Urinary bladder (tissue), 4 donors: ENCODE data around the gene CACNA1C. TPM values are rescaled to one million over a fixed set of nuclear protein-coding genes. Genes with fewer than 3 reads are reported as not detected.

Experiments
- DNase-seq: peaks from one replicate; pipeline ENCODE4 v3.0.0-alpha.2; 2015; ENCODE audit errors: extremely low spot score
- H3K27ac ChIP-seq: one replicate; pipeline ENCODE4 v1.5.1; 2013; ENCODE audit warnings: low read depth, mild to moderate bottlenecking, moderate library complexity
- H3K36me3 ChIP-seq: one replicate; pipeline ENCODE4 v1.6.1; 2013; ENCODE audit warnings: mild to moderate bottlenecking, moderate library complexity; ENCODE audit not compliant: insufficient read depth
- H3K4me1 ChIP-seq: one replicate; pipeline ENCODE4 v1.6.1; 2013; ENCODE audit warnings: mild to moderate bottlenecking, moderate library complexity; ENCODE audit not compliant: insufficient read depth
- H3K4me3 ChIP-seq: one replicate; pipeline ENCODE4 v1.5.1; 2013; ENCODE audit warnings: low read depth, low read length
- WGBS: extraction: QIAGEN DNeasy Blood & Tissue Kit; methylation state at CpG from one replicate; pipeline ENCODE4 v1.1.7; 2013; 5-methylcytosine and 5-hydroxymethylcytosine counted together
- polyA plus RNA-seq: library from polyadenylated mRNA; stranded (reverse); fragments of 200-250 nt; gene quantifications from one replicate; pipeline ENCODE4 v1.2.3, GENCODE V29; 2013
- total RNA-seq: library from RNA; depleted of rRNA; stranded (reverse); fragments of >200 nt; gene quantifications from one replicate; pipeline ENCODE4 v1.2.3, GENCODE V29; 2014
- donor health status: healthy with polysubstance abuse.
- donor health status: healthy.

CACNA1C gene
- total and polyA plus RNA-seq, 2 donors = 25.7 to 34.5 TPM

DNA sequence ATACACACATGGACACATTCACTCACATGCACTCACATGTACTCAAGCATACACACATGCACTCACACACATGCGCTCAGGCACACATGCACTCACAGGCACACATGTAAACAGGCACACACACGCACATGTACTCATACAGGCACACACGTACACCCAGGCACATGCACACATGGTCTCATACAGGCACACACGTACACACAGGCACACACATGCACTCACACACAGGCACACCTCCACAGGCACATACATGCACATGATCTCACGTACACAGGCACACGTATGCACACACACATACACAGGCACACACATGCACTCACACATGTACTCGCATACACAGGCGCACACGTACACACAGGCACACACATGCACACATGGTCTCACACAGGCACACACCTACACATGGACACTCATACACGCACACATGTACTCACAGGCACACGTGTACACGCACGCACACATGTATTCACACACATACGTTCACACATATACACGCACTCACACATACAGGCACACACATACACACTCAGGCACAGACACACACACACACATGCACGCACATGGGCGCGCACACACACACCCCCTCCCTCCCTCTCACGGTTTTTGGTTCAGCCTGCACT, 138.9 kb downstream of the CACNA1C start:
- no peak for DNase-seq
- H3K4me1 ChIP-seq = no peaks in the 10 kb centered on the region
- no peak overlapping the region for H3K27ac ChIP-seq
- 96% methylated on average over 19 of the region's 19 CpGs for WGBS
- no peaks in the 10 kb centered on the region for H3K36me3 ChIP-seq
- H3K4me3 ChIP-seq = no peak overlapping the region

DNA sequence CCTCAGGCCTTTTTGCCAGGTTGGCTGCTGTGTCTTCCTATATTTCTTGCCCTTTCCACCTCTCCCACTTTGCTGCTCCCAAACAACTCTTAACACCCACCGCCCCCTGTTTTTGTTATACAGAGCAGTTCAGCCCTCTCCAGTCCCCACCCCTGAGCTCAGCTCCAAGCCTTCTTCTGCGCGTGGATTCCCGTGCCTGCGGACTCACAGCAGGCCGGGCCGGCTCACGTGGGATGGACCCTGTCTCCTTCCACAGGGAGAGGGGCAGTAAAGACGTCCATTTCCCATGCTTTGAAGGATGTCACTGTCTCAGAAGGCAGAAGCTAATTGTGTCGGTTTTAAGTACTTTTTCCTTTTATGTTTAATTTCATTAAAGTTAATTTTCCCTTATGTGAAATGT, 139.4 kb downstream of the CACNA1C start:
- H3K4me3 ChIP-seq = no peak overlapping the region
- DNase-seq = no peak
- 83% methylated on average over 10 of the region's 10 CpGs for WGBS
- no peaks in the 10 kb centered on the region for H3K36me3 ChIP-seq
- no peak overlapping the region for H3K27ac ChIP-seq
- no peaks in the 10 kb centered on the region for H3K4me1 ChIP-seq

GRCh38 chr12:2194060-2194459, 141.3 kb downstream of the CACNA1C start:
- no peak overlapping the region for H3K27ac ChIP-seq
- no peaks in the 10 kb centered on the region for H3K36me3 ChIP-seq
- no peak for DNase-seq

DNA sequence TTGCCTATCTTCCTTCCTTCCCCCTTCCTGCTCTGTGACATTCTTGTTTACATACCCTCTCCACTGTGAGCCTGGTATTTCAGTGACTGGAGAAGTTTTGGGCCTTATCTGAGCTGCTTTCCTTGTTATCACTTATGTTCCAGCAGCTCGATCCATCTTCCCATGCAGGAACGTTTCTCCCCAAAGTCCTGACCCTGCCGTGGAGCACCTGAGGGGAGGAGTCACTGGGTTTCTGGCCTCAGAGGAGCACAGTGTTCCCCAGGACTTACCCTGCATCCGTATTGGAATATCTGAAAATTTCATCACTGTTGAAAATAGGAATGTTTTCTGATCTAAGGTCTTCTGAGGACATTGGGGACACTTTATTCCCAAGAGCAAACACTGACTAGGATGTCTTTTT, 141.8 kb downstream of the CACNA1C start:
- 48% methylated on average over 4 of the region's 4 CpGs for WGBS
- no peak overlapping the region for H3K27ac ChIP-seq
- no peaks in the 10 kb centered on the region for H3K36me3 ChIP-seq
- DNase-seq = no peak
- no peak overlapping the region for H3K4me3 ChIP-seq
- no peaks in the 10 kb centered on the region for H3K4me1 ChIP-seq

More at GRCh38 chr12:2194060-2194459, 141.3 kb downstream of the CACNA1C start:
- WGBS = 67% methylated on average over 4 of the region's 4 CpGs
- H3K4me1 ChIP-seq = no peaks in the 10 kb centered on the region
- no peak overlapping the region for H3K4me3 ChIP-seq

DNA sequence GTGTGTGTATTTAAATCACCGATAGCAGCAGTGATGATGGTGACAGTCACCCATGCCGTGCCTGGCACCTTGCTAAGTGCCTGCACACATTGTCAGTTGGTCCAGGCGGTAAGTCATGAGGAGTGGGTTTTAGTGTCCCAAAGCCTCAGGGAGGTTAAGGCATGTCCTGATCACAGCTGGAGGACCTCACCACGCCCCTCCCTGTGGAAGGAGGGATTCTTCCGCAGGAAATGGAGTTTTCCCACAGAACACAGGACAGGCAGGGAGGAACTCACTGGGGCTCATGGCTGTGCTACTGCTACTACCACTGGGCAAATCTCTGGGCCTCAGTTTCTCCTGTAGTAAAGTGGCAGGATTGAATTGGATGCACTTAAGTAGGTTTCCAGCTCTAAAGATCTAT, 142.3 kb downstream of the CACNA1C start:
- Histone ChIP-seq H3K4me1 (no peaks in the 10 kb centered on the region), H3K36me3 (no peaks in the 10 kb centered on the region), H3K4me3 (no peak overlapping the region), H3K27ac (no peak overlapping the region)
- no peak for DNase-seq
- 84% methylated on average over 5 of the region's 5 CpGs for WGBS

DNA sequence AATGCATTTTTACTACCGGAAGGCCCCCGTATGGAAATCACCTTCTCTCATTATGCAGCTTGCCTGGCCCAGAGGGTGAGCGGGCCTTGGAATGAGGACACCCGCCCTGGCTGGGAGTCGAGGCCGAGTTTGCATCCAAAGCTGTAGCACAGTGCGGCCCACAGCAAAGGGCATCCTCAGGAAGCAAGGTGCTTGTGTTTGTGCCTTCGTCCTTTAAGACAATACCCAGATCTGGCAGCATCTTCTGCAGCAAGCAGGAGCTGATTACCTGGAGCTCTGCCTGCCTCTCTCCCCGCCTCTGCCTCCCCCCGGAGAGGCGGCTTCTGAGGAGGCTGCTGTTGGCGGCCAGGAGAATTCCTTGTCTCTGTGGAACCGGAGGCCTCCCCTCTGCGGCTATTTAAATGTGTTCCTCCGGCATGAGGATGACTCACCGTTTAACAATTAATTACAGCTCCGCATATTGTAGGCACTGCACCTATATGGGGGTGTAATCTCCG, 145.3 kb downstream of the CACNA1C start:
- no peaks in the 10 kb centered on the region for H3K4me1 ChIP-seq
- no peak for DNase-seq
- H3K4me3 ChIP-seq = no peak overlapping the region
- no peaks in the 10 kb centered on the region for H3K36me3 ChIP-seq
- 37% methylated on average over 18 of the region's 18 CpGs for WGBS
- H3K27ac ChIP-seq = no peak overlapping the region

- H3K4me3 ChIP-seq = no peak overlapping the region
- no peak for DNase-seq
- H3K27ac ChIP-seq = no peak overlapping the region
- WGBS = 77% methylated on average over 5 of the region's 5 CpGs
- no peaks in the 10 kb centered on the region for H3K4me1 ChIP-seq
- no peaks in the 10 kb centered on the region for H3K36me3 ChIP-seq
These were observed 145.8 kb downstream of the CACNA1C start for GRCh38 chr12:2198542-2198941.

GRCh38 chr12:2205996-2206395, 153.2 kb downstream of the CACNA1C start:
- H3K36me3 ChIP-seq = no peaks in the 10 kb centered on the region
- no peak overlapping the region for H3K4me3 ChIP-seq
- 54% methylated on average over 7 of the region's 7 CpGs for WGBS
- no peak overlapping the region for H3K27ac ChIP-seq
- no peak for DNase-seq
- H3K4me1 ChIP-seq = no peaks in the 10 kb centered on the region

GRCh38 chr12:2208837-2209635, 156.2 kb downstream of the CACNA1C start:
- Histone ChIP-seq H3K4me3 (no peak overlapping the region), H3K27ac (no peak overlapping the region), H3K4me1 (no peaks in the 10 kb centered on the region), H3K36me3 (no peaks in the 10 kb centered on the region)
- 90% methylated on average over 18 of the region's 18 CpGs for WGBS
- DNase-seq = no peak

DNA sequence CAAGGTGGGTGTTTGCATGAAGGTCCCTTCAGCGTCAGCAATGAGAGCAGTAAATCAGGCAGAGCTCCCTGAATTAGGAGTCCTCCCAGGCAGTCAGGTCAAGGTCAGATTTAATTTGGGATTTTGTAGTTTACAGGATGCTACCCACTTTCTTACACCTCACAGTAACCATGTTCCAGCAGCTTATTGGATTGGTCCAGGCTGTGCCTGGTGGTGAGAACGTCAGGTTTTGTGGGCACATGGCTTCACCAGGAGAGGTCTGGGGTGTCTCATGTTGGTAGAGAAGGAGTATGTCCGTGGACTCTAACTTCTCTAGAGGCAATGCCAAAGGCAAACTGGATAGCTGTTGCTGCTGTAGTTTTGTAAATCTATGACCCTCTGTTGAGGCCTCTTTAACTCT, 158.3 kb downstream of the CACNA1C start:
- DNase-seq = no peak
- no peaks in the 10 kb centered on the region for H3K4me1 ChIP-seq
- no peaks in the 10 kb centered on the region for H3K36me3 ChIP-seq
- no peak overlapping the region for H3K27ac ChIP-seq
- H3K4me3 ChIP-seq = no peak overlapping the region
- 95% methylated on average over 3 of the region's 3 CpGs for WGBS

DNA sequence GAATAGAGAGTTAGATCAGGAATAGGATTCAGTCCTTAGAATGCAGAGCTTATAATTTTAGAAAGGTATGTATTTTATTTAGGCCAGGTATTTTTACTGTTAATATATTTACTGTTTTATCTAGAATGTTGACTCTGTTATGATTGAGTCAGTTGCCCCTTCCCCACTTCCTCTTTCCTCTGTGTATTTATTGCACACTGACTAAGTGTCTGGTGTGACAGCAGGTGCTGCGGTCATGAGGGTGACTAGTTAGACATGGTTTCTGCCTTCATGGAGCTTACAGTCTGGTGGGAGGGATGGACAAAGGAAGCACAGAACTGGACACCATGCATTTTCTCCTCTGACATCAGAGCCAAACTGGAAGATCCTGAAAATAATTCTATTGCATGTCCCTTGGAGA, 159.8 kb downstream of the CACNA1C start:
- H3K4me1 ChIP-seq = no peaks in the 10 kb centered on the region
- H3K27ac ChIP-seq = no peak overlapping the region
- no peak for DNase-seq
- 98% methylated on average over 1 of the region's 1 CpG for WGBS
- no peaks in the 10 kb centered on the region for H3K36me3 ChIP-seq
- no peak overlapping the region for H3K4me3 ChIP-seq

DNA sequence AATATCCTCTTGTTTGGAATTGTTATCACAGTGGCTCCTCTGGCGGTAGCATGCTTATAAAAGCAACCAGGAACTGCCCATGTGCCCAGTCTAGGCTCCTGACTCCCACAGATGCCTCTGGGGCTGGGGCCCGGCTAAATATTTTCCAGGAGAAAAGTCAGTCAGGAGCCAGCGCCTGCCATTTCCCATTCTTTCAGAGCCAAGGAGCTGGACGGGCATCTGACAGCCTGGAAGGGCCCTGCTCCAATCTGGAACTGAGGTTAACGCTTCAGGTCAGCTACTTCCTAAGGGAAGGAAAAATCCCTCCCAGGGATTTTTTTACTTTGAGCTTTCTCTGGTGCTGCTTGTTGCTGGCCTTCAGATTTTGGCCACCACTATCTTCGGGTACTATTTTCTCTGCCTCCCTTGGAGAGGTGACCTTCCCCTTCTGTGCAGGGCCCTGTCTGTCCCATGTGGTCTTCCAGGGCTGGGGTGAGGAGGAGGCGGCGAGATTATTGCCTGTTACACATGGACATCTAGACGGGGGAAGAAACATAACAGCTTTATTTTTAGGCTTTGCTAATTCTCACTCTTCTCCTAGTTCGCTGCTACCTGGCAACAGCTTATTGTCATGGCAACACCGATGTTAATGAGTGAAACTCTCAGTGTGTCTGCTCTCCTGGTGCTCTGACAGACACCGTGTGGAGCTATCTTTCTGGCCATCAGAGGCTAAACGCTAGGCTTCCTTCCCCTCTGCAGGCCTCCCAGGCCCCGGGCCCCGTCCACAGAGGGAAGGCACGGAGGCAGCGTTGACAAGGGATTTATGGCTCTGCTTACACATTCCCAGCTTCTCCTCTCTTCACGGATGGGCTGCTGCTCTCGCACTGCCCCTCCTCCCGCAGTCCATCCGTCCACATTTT, 160.4 kb downstream of the CACNA1C start:
- 28% methylated on average over 21 of the region's 21 CpGs for whole genome bisulfite sequencing
- DNase-seq = peak; percentile 48
- no peaks in the 10 kb centered on the region for H3K36me3 ChIP-seq
- no peaks in the 10 kb centered on the region for H3K4me1 ChIP-seq
- no peak overlapping the region for H3K4me3 ChIP-seq
- no peak overlapping the region for H3K27ac ChIP-seq

DNA sequence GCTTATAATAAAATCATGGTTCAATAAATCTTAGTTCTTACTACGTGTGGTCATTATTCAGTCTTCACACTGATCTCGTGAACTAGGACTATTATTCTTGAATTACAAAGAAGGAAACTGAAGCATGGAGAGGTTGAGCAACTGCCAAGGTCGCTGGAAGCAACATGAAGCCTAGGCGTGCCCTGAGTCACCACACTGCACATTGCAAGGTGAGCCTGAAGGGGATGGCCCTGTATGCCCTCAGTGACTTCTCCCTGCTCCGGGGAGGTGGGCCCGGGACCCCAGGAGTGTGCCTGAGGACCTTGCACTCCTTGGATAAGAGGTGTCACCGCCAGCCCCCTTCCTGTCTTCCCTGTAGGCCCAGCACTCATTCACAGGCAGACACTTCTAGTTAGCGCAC, 161.6 kb downstream of the CACNA1C start:
- no peak overlapping the region for H3K27ac ChIP-seq
- DNase-seq = no peak
- 81% methylated on average over 8 of the region's 8 CpGs for WGBS
- H3K4me1 ChIP-seq = no peaks in the 10 kb centered on the region
- H3K4me3 ChIP-seq = no peak overlapping the region
- no peaks in the 10 kb centered on the region for H3K36me3 ChIP-seq
